ENCODE results near the gene TNFSF13. TPM values are rescaled to one million over a fixed set of nuclear protein-coding genes. Genes with fewer than 3 reads are reported as not detected.

The TNFSF13 gene
- total RNA-seq, 2 donors from 2014 or later = 11.9 to 18.8 TPM

GRCh38 chr17:7556627-7557026 lies 1.9 kb upstream of the TNFSF13 start:
- no peak overlapping the region for H3K27ac ChIP-seq
- peaks cover 37% of the 10 kb centered on the region for H3K4me1 ChIP-seq
- 64 to 70% methylated on average over 8 to 12 of the region's 12 CpGs for WGBS, 2 donors
- DNase-seq (no peak), ATAC-seq (no peak)
- H3K9me3 ChIP-seq = no peaks in the 10 kb centered on the region
- no peaks in the 10 kb centered on the region for H3K36me3 ChIP-seq (replicated peaks in 1 of 2; ENCODE audit: insufficient read depth in 1 of 2, low read depth in 2 of 2)
- intact Hi-C loops (cut with DNase I) = no loop called here
- TF ChIP-seq POLR2A (IDR thresholded peaks at IDR 0.05) = no peak
- no peak for TF ChIP-seq CTCF (IDR thresholded peaks at IDR 0.05)
- H3K27me3 ChIP-seq = no peaks in the 10 kb centered on the region
- no peak overlapping the region for H3K4me3 ChIP-seq

DNA sequence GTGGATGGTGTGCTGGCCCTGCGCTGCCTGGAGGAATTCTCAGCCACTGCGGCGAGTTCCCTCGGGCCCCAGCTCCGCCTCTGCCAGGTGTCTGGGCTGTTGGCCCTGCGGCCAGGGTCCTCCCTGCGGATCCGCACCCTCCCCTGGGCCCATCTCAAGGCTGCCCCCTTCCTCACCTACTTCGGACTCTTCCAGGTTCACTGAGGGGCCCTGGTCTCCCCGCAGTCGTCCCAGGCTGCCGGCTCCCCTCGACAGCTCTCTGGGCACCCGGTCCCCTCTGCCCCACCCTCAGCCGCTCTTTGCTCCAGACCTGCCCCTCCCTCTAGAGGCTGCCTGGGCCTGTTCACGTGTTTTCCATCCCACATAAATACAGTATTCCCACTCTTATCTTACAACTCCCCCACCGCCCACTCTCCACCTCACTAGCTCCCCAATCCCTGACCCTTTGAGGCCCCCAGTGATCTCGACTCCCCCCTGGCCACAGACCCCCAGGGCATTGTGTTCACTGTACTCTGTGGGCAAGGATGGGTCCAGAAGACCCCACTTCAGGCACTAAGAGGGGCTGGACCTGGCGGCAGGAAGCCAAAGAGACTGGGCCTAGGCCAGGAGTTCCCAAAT lies 1.3 kb upstream of the TNFSF13 start:
- TF ChIP-seq CTCF (IDR thresholded peaks at IDR 0.05) (no peak), POLR2A (IDR thresholded peaks at IDR 0.05) (no peak)
- Histone ChIP-seq H3K4me1 (peaks cover 38% of the 10 kb centered on the region), H3K27ac (peak overlapping the region; percentile 92 to 99 (median 98)), H3K36me3 (replicated peaks in 1 of 2; ENCODE audit: insufficient read depth in 1 of 2, low read depth in 2 of 2) (no peaks in the 10 kb centered on the region), H3K27me3 (no peaks in the 10 kb centered on the region), H3K9me3 (no peaks in the 10 kb centered on the region), H3K4me3 (no peak overlapping the region)
- 64 to 67% methylated on average over 11 to 19 of the region's 19 CpGs for WGBS, 2 donors
- DNase-seq (no peak), ATAC-seq (no peak)
- intact Hi-C loops (cut with DNase I) = no loop called here

GRCh38 chr17:7557775-7558543 lies 591 bp upstream of the TNFSF13 start:
- H3K4me3 ChIP-seq = peak overlapping the region in 1 of 2 donors; percentile 5
- H3K9me3 ChIP-seq = no peaks in the 10 kb centered on the region
- H3K4me1 ChIP-seq = peaks cover 45% of the 10 kb centered on the region
- WGBS, 2 donors = 2 to 3% methylated on average over 15 to 21 of the region's 21 CpGs
- peak; percentile 76 for ATAC-seq
- no peaks in the 10 kb centered on the region for H3K36me3 ChIP-seq (replicated peaks in 1 of 2; ENCODE audit: insufficient read depth in 1 of 2, low read depth in 2 of 2)
- intact Hi-C loops (cut with DNase I) = no loop called here
- H3K27me3 ChIP-seq = no peaks in the 10 kb centered on the region
- peak overlapping the region; percentile 92 to 99 (median 98) for H3K27ac ChIP-seq
- TF ChIP-seq POLR2A (IDR thresholded peaks at IDR 0.05) = peak; percentile 69 to 94 (median 91)
- peak in 3 of 7 experiments; percentile 11 to 31 (median 23) for TF ChIP-seq CTCF (IDR thresholded peaks at IDR 0.05)
- peak; percentile 93 to 97 (median 96) for DNase-seq

DNA sequence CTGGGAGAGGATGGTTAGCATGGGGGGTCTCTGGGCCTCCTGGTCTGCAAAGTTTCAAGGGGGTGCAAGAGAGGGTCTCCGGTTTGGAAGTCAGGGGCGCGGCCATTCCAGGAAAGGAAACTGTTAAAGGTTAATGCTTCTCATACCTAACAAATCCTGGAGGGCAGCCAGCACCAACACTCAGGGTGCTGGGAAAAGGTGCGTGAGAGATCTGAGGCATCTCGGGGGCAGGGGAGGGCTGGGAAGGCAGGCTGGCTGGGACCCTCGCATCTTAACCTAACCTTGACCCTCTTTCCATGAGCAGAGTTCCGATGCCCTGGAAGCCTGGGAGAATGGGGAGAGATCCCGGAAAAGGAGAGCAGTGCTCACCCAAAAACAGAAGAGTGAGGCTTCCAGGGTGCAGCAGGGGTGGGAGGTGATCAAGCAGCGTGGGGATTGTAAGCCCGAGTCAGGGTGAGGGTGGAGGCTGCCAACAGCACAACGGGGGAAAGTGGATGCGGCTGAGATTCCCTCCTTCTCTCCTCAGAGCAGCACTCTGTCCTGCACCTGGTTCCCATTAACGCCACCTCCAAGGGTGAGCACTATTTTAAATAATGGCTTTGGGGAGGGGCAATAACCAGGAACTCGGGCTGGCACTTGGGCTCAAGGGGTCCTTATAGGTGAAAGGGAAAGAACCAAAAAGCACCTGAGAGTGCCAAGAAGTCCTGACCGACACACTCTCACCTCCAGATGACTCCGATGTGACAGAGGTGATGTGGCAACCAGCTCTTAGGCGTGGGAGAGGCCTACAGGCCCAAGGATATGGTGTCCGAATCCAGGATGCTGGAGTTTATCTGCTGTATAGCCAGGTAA lies 996 bp downstream of the TNFSF13 start:
- WGBS, 2 donors = 7 to 20% methylated on average over 18 of the region's 18 CpGs
- H3K27ac ChIP-seq = peak overlapping the region; percentile 92 to 99 (median 98)

More for the DNA sequence above, 996 bp downstream of the TNFSF13 start:
- intact Hi-C loops (cut with DNase I) = loop anchor here (5.0 kb wide), 1 partner anchor 47 kb away; no protein-coding TSS in a partner anchor
- H3K4me1 ChIP-seq = peaks cover 61% of the 10 kb centered on the region
- H3K36me3 ChIP-seq (replicated peaks in 1 of 2; ENCODE audit: insufficient read depth in 1 of 2, low read depth in 2 of 2) = no peaks in the 10 kb centered on the region
- no peaks in the 10 kb centered on the region for H3K9me3 ChIP-seq
- ATAC-seq (no peak), DNase-seq (peak; percentile 59 to 75 (median 72))
- peak overlapping the region; percentile 5 to 39 for H3K4me3 ChIP-seq
- H3K27me3 ChIP-seq = no peaks in the 10 kb centered on the region
- no peak for TF ChIP-seq POLR2A (IDR thresholded peaks at IDR 0.05)
- no peak for TF ChIP-seq CTCF (IDR thresholded peaks at IDR 0.05)
